Keratinocyte (primary cell): ENCODE data around the gene PTPRT. TPM values are rescaled to one million over a fixed set of nuclear protein-coding genes. Genes with fewer than 3 reads are reported as not detected.

Source experiments
- DNase-seq: peaks from one replicate; pipeline ENCODE4 v3.0.0-alpha.2; 2011; ENCODE audit warnings: low read depth, missing footprints, low spot score
- FAIRE-seq: peaks from 2 replicates; lab custom pipeline; 2011; peaks lifted over from hg19 to GRCh38; lab: Jason Lieb, UNC
- H2AFZ ChIP-seq: 2 replicates; pipeline ENCODE4 v1.6.0; 2012; ENCODE audit warnings: low read length, control low read depth, inconsistent platforms; ENCODE audit not compliant: control insufficient read depth
- H3K27ac ChIP-seq: 2 replicates; pipeline ENCODE4 v1.5.1; 2011; ENCODE audit warnings: low read length; ENCODE audit not compliant: control insufficient read depth, insufficient read depth
- H3K27me3 ChIP-seq: 3 replicates; pipeline ENCODE4 v1.6.0; 2011; ENCODE audit warnings: low read length; ENCODE audit not compliant: control insufficient read depth, insufficient read depth; ENCODE audit errors: extremely low read depth
- H3K36me3 ChIP-seq, 2 experiments: 2 replicates in 1 of 2; 3 replicates in 1 of 2; pipeline ENCODE4 v1.5.1; 2011; ENCODE audit warnings: low read length in 2 of 2, mild to moderate bottlenecking in 1 of 2; ENCODE audit not compliant: control insufficient read depth in 2 of 2, insufficient read depth in 2 of 2; ENCODE audit errors: extremely low read depth in 1 of 2
- H3K4me1 ChIP-seq: 3 replicates; pipeline ENCODE4 v1.5.1; 2011; ENCODE audit warnings: low read length; ENCODE audit not compliant: control insufficient read depth, insufficient read depth; ENCODE audit errors: extremely low read depth
- H3K4me2 ChIP-seq: 3 replicates; pipeline ENCODE4 v1.6.0; 2011; ENCODE audit warnings: low read depth, low read length; ENCODE audit not compliant: control insufficient read depth, insufficient read depth; ENCODE audit errors: extremely low read depth
- H3K4me3 ChIP-seq, 3 experiments: fragments of 200-600 bp in 1 of 3; sonication (generic) in 1 of 3; 2 replicates in 2 of 3; 3 replicates in 1 of 3; pipeline ENCODE4 v1.5.1; 2011 to 2016; ENCODE audit warnings: low read length in 3 of 3, mild to moderate bottlenecking in 3 of 3, control low read depth in 2 of 3, inconsistent platforms in 1 of 3, low read depth in 1 of 3, mixed read lengths in 1 of 3, mixed run types in 1 of 3, moderate library complexity in 1 of 3; ENCODE audit not compliant: control insufficient read depth in 2 of 3, insufficient read depth in 2 of 3; ENCODE audit errors: extremely low read depth in 1 of 3
- H3K79me2 ChIP-seq: 2 replicates; pipeline ENCODE4 v1.6.0; 2012; ENCODE audit warnings: low read length; ENCODE audit not compliant: control insufficient read depth, insufficient read depth
- H3K9ac ChIP-seq: 3 replicates; pipeline ENCODE4 v1.6.0; 2011; ENCODE audit warnings: low read length; ENCODE audit not compliant: control insufficient read depth, insufficient read depth; ENCODE audit errors: extremely low read depth
- H3K9me1 ChIP-seq: 3 replicates; pipeline ENCODE4 v1.6.0; 2011; ENCODE audit warnings: low read length; ENCODE audit not compliant: control insufficient read depth, insufficient read depth; ENCODE audit errors: extremely low read depth
- H3K9me3 ChIP-seq: 2 replicates; pipeline ENCODE4 v1.5.1; 2012; ENCODE audit warnings: low read depth, low read length; ENCODE audit not compliant: control insufficient read depth
- H4K20me1 ChIP-seq: 3 replicates; pipeline ENCODE4 v1.6.0; 2011; ENCODE audit warnings: low read length; ENCODE audit not compliant: control insufficient read depth, insufficient read depth; ENCODE audit errors: extremely low read depth
- EZH2 ChIP-seq: IDR thresholded peaks from one replicate; pipeline ENCODE4 v1.6.1; 2012; ENCODE audit warnings: inconsistent platforms, mild to moderate bottlenecking, low read length, moderate library complexity
- dilution Hi-C: fragments of 300-500 bp; cut with MboI; formaldehyde crosslinking; loops from one replicate; pipeline ENCODE4 v1.7.0; 2020; ENCODE audit warnings: low sequenced_read_pairs; ENCODE audit not compliant: extremely low pct_ligation_motif_present
- polyA plus RNA-seq, 5 experiments: library from polyadenylated mRNA; depleted of rRNA in 3 of 5; stranded (reverse) in 3 of 5; stranded (forward) in 1 of 5; unstranded in 1 of 5; fragments of >200 nt; gene quantifications; 1 replicate in 1 of 5; 2 replicates in 3 of 5; 3 replicates in 1 of 5; pipeline versions ENCODE4 v1.2.1 to v1.2.3, GENCODE V29; 2011 to 2012; ENCODE audit warnings: missing spikeins in 2 of 5, low read depth in 1 of 5, low replicate concordance in 1 of 5
- TF ChIP-seq, protein P1 (sequence below), 3 experiments: IDR thresholded peaks in 1 of 3; conservative IDR thresholded peaks in 1 of 3; optimal IDR thresholded peaks in 1 of 3; 2 replicates in 2 of 3; 3 replicates in 1 of 3; pipeline versions ENCODE3 to v1.5.1; 2011; ENCODE audit warnings: low read length in 3 of 3, mild to moderate bottlenecking in 3 of 3, moderate library complexity in 2 of 3, control low read depth in 1 of 3, inconsistent platforms in 1 of 3; ENCODE audit not compliant: insufficient read depth in 2 of 3; ENCODE audit errors: extremely low read depth in 1 of 3

The PTPRT gene
- polyA plus RNA-seq, 1 donor (not counting 4 experiments of a cell fraction or from before 2014, with no cell fraction given): not detected

DNA sequence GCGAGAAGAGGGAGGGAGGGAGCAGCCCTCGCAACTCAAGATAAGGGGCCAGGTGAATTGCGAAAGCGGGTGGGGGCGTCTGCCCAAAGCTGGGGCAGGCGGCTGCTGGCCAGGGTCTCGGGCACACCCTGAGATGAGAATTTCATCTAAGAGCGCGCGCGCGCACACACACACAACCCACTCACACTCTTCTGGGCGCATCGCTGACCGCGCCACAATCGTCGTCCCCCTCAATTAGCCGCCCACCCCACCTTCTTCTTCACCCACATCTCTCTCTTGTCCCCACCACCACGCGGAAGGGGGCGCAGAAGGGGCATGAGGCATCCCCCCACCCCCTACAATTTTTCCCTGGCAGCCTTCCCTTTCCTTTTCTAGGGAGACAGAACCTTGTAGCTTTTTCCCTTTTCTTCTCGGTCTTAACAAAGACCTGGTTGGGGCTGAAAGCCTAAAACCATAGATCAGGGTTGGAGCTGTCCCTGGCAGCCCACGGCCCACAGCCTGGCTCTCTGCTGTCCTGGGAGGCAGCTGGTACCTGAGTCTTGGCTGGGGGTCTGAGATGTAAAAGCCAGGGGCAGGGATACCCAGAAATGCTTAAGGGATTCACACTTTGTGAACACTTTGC lies 737 bp upstream of the PTPRT start:
- H4K20me1 ChIP-seq: no peaks in the 10 kb centered on the region
- no peaks in the 10 kb centered on the region for H3K9me3 ChIP-seq
- no peak overlapping the region for H2AFZ ChIP-seq
- no peak overlapping the region for H3K4me3 ChIP-seq
- H3K36me3 ChIP-seq: no peaks in the 10 kb centered on the region
- dilution Hi-C loops: no loop called here
- H3K27me3 ChIP-seq: peaks cover 33% of the 10 kb centered on the region
- no peaks in the 10 kb centered on the region for H3K9me1 ChIP-seq
- no peak for TF ChIP-seq EZH2
- TF ChIP-seq, protein P1, sequence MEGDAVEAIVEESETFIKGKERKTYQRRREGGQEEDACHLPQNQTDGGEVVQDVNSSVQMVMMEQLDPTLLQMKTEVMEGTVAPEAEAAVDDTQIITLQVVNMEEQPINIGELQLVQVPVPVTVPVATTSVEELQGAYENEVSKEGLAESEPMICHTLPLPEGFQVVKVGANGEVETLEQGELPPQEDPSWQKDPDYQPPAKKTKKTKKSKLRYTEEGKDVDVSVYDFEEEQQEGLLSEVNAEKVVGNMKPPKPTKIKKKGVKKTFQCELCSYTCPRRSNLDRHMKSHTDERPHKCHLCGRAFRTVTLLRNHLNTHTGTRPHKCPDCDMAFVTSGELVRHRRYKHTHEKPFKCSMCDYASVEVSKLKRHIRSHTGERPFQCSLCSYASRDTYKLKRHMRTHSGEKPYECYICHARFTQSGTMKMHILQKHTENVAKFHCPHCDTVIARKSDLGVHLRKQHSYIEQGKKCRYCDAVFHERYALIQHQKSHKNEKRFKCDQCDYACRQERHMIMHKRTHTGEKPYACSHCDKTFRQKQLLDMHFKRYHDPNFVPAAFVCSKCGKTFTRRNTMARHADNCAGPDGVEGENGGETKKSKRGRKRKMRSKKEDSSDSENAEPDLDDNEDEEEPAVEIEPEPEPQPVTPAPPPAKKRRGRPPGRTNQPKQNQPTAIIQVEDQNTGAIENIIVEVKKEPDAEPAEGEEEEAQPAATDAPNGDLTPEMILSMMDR (optimal IDR thresholded peaks at IDR 0.05 in 1 of 3, IDR thresholded peaks at IDR 0.05 in 1 of 3, conservative IDR thresholded peaks at IDR 0.05 in 1 of 3; ENCODE audit: extremely low read depth in 1 of 3, insufficient read depth in 2 of 3, low read length in 3 of 3): no peak
- no peaks in the 10 kb centered on the region for H3K4me1 ChIP-seq
- no peak for FAIRE-seq
- no peaks in the 10 kb centered on the region for H3K79me2 ChIP-seq
- no peak overlapping the region for H3K4me2 ChIP-seq
- H3K27ac ChIP-seq: no peak overlapping the region
- H3K9ac ChIP-seq: no peak overlapping the region
- DNase-seq: no peak

DNA sequence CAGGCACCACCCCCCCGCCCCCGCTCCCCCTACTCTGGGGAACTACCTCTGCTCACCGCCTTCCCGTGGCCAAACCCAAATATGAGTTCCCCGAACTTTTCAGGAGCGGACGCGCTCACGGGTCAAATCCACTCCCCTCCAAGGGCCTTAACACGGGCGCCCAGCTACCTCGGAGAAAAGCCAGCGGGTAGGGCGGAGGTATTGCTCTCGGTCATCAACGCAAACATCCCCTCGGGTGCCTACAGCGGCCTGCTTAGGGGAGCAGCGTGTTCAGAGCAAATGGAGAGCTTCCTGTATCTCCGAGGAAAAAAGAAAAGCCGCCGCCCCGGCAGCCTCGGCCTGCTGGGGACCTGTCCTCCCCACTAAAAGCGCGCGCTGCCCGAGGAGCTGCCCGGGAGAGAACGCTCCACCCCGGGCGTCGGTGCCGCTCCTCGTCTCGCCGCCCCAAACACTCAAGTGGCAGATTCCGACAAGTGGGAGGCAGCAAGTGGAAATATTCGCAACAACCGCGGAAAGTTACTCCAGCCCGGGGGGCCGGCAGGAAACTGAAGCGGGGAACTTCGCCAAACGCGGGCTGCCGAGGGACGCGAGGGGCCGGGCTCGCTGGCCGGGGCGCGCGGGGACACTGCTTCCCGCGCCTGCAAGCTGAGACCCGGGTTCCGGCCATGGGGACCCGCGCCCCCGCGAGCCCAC lies 699 bp downstream of the PTPRT start:
- Histone ChIP-seq H3K79me2 (no peaks in the 10 kb centered on the region), H3K9me1 (no peaks in the 10 kb centered on the region), H3K36me3 (no peaks in the 10 kb centered on the region), H3K4me3 (no peak overlapping the region), H3K4me1 (no peaks in the 10 kb centered on the region), H3K9ac (no peak overlapping the region), H2AFZ (no peak overlapping the region), H3K27me3 (peaks cover 33% of the 10 kb centered on the region), H3K9me3 (no peaks in the 10 kb centered on the region), H3K27ac (no peak overlapping the region), H4K20me1 (no peaks in the 10 kb centered on the region), H3K4me2 (no peak overlapping the region)
- dilution Hi-C loops: no loop called here
- TF ChIP-seq EZH2: peak; percentile 63
- TF ChIP-seq, protein P1 (optimal IDR thresholded peaks at IDR 0.05 in 1 of 3, IDR thresholded peaks at IDR 0.05 in 1 of 3, conservative IDR thresholded peaks at IDR 0.05 in 1 of 3; ENCODE audit: extremely low read depth in 1 of 3, insufficient read depth in 2 of 3, low read length in 3 of 3): no peak
- DNase-seq (no peak), FAIRE-seq (no peak)
